ENCODE data around the gene CYB5A. TPM values are rescaled to one million over a fixed set of nuclear protein-coding genes. Genes with fewer than 3 reads are reported as not detected.

CYB5A gene
- total RNA-seq, 2 experiments from 2014 or later: 48.5 to 51.5 TPM

DNA sequence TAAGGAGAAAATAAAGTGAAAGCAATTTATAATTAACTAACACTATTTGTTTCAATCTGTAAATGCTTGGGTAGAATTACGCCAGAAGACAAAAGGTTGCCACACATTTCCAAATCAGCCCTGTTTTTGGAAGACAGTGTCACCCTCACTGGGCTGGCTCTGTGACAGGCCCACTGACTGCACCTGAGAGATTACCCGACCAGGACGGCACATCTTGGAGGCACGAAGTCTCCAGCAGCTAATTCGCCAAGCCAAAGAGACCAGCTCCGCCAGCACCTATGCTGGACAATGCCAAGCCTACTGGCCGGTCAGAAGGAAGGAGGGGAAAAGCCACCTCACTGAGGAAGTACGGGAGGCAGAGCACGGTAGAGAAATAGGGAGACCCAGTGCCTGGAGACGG, 61.9 kb downstream of the CYB5A start:
- H3K4me1 Mint-ChIP-seq: no peaks in the 10 kb centered on the region
- H3K36me3 Mint-ChIP-seq: no peaks in the 10 kb centered on the region
- H3K9me3 Mint-ChIP-seq: no peaks in the 10 kb centered on the region
- DNase-seq: no peak
- H3K4me3 Mint-ChIP-seq: no peak overlapping the region
- H3K27me3 Mint-ChIP-seq: peaks cover 4% of the 10 kb centered on the region
- H3K27ac Mint-ChIP-seq: no peak overlapping the region

DNA sequence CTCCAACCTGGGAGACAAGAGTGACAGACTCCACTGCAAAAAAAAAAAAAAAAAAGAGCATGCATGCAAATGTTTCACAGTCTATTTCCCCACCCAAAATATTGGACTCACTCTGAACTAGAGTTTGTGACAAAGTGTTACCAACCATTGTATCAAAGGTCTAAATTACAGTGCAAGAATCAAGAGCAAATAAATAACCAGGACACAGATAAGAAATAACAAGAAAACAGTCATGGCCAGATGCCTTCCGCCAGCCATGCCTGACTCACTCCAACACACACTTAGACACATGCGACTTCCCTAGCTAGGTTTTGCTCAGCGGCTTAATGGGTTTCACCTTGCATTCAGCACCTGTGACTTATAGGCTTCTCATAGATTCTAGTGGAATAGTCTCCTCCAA, 62.8 kb downstream of the CYB5A start:
- DNase-seq: no peak
- peaks cover 4% of the 10 kb centered on the region for H3K27me3 Mint-ChIP-seq

DNA sequence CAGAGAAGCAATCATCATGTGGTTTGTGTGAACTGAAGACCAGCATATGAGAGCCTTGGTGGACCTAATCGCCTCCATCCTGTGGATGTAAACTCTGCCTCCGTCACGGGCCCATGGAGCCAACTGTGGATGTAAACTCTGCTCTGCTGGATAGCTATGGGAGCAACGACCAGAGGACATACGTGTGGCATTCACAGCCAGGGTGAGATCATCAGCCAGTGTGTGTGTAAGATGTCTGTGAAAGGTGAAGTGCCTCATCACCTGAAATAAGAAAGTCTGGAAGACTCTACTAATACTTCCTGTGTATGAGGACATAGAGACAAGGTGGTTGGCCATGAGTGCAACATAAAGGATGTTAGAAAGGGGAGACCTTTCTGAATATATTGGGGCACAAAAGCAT, 63.5 kb downstream of the CYB5A start:
- H3K9me3 Mint-ChIP-seq: no peaks in the 10 kb centered on the region
- no peak overlapping the region for H3K27ac Mint-ChIP-seq
- H3K4me1 Mint-ChIP-seq: no peaks in the 10 kb centered on the region
- no peak overlapping the region for H3K4me3 Mint-ChIP-seq
- no peaks in the 10 kb centered on the region for H3K36me3 Mint-ChIP-seq
- H3K27me3 Mint-ChIP-seq: peaks cover 4% of the 10 kb centered on the region
- no peak for DNase-seq

More for the DNA sequence above, 62.8 kb downstream of the CYB5A start:
- Mint-ChIP-seq H3K4me1 (no peaks in the 10 kb centered on the region), H3K4me3 (no peak overlapping the region), H3K36me3 (no peaks in the 10 kb centered on the region), H3K27ac (no peak overlapping the region), H3K9me3 (no peaks in the 10 kb centered on the region)

- H3K4me3 Mint-ChIP-seq: no peak overlapping the region
- no peaks in the 10 kb centered on the region for H3K4me1 Mint-ChIP-seq
- DNase-seq: no peak
- no peaks in the 10 kb centered on the region for H3K9me3 Mint-ChIP-seq
- peaks cover 3% of the 10 kb centered on the region for H3K27me3 Mint-ChIP-seq
- no peak overlapping the region for H3K27ac Mint-ChIP-seq
- no peaks in the 10 kb centered on the region for H3K36me3 Mint-ChIP-seq
Measured at GRCh38 chr18:74226666-74227065, 65.1 kb downstream of the CYB5A start.

GRCh38 chr18:74226156-74226555, 65.6 kb downstream of the CYB5A start:
- Mint-ChIP-seq H3K4me3 (no peak overlapping the region), H3K36me3 (no peaks in the 10 kb centered on the region), H3K27me3 (no peaks in the 10 kb centered on the region), H3K4me1 (no peaks in the 10 kb centered on the region), H3K9me3 (no peaks in the 10 kb centered on the region), H3K27ac (no peak overlapping the region)
- no peak for DNase-seq

GRCh38 chr18:74225193-74225840, 66.4 kb downstream of the CYB5A start:
- Mint-ChIP-seq H3K9me3 (no peaks in the 10 kb centered on the region), H3K27ac (no peak overlapping the region), H3K27me3 (no peaks in the 10 kb centered on the region), H3K4me1 (no peaks in the 10 kb centered on the region), H3K36me3 (no peaks in the 10 kb centered on the region), H3K4me3 (no peak overlapping the region)
- DNase-seq: no peak

DNA sequence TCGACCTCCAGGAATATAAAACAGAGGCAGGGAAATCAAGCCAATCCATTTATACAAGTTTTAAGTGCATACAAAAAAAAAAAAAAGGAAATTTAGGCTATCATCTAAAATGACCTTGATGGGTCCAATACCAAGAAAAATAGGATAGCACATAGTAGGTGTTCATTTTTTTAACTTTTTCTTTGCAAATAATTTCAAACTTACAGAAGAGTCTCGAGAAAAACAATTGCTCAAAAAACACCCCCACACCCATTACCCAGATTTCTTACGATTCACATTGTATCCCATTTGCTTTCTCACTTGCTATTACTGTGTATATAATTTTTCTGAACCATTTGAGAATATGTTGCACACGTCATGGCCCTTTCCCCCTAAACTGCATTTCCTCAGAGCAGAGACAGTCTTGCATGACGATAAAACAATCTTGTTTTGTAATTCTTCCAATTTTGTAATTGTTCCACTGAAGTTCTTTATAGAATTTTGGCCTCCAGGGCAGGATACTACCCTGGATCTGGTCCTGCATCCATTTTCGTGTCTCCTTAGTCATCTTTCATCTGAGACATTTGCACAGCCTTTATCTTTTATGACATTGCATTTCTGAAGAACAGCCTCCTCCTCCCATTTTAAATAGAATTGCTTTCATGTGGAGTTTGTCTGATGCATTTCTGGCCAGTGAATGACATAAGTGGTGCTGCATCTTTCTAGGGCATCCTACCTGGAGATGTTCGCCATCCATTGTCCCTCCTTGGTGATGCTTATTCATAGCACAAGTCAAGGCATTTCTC, 68.9 kb downstream of the CYB5A start:
- Mint-ChIP-seq H3K36me3 (no peaks in the 10 kb centered on the region), H3K4me3 (no peak overlapping the region), H3K4me1 (no peaks in the 10 kb centered on the region), H3K27ac (no peak overlapping the region), H3K9me3 (no peaks in the 10 kb centered on the region), H3K27me3 (no peaks in the 10 kb centered on the region)
- no peak for DNase-seq

DNA sequence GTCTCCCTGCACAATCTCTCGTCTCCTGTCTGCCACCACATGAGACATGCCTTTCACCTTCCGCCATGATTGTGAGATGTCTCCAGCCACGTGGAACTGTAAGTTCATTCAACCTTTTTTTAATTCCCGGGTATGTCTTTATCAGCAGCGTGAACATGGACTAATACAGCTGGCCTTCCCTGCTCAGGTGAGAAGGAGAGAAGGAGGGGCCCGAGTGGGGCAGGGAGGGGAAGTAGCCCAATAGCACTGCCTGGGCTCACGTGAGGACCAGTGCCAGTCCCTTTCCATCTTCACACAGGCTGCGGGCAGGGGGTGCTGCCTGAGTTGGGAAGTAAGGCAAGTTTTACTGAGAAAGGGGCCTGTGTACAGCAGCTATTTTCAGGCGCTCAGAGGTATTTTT, 70.7 kb downstream of the CYB5A start:
- no peak for DNase-seq
- H3K4me1 Mint-ChIP-seq: no peaks in the 10 kb centered on the region
- H3K36me3 Mint-ChIP-seq: no peaks in the 10 kb centered on the region

GRCh38 chr18:74219056-74219455, 72.7 kb downstream of the CYB5A start:
- no peaks in the 10 kb centered on the region for H3K27me3 Mint-ChIP-seq
- no peaks in the 10 kb centered on the region for H3K36me3 Mint-ChIP-seq
- H3K27ac Mint-ChIP-seq: no peak overlapping the region
- DNase-seq: no peak
- no peak overlapping the region for H3K4me3 Mint-ChIP-seq
- H3K4me1 Mint-ChIP-seq: no peaks in the 10 kb centered on the region
- H3K9me3 Mint-ChIP-seq: no peaks in the 10 kb centered on the region

More for the DNA sequence above, 70.7 kb downstream of the CYB5A start:
- no peaks in the 10 kb centered on the region for H3K27me3 Mint-ChIP-seq
- no peaks in the 10 kb centered on the region for H3K9me3 Mint-ChIP-seq
- no peak overlapping the region for H3K27ac Mint-ChIP-seq
- H3K4me3 Mint-ChIP-seq: no peak overlapping the region

DNA sequence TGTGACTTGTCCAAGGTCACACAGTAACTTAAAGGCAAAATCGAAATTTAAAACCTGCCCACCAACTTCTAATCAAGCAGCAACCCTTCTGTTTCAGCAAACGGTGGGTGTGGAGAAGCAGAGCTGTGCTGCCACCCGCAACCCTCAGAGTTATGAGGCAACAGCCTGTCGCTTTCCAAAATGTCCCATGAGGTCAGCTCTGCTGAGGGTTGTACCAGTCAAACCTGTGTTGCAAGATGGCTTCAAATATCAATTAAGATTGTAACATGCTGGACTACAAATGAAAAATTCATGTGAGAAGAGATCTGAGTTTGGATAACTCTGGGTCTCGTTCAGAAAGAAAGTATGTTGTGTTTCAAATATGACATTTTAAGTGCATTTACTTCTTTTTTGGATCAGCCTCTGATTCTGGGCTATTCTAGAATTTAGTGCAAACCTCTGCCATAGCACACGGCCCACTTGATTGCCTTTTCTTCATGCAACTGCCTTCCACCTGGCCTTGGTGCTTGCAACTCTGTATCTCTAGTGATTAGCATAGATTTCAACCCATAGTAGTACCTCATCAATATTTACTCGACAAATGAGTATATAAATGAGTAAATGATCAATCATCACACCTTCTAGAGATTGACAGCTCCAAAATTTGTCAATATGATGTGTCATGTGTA, 74.2 kb downstream of the CYB5A start:
- no peaks in the 10 kb centered on the region for H3K27me3 Mint-ChIP-seq
- H3K27ac Mint-ChIP-seq: no peak overlapping the region
- no peak for DNase-seq
- H3K36me3 Mint-ChIP-seq: no peaks in the 10 kb centered on the region
- no peak overlapping the region for H3K4me3 Mint-ChIP-seq
- H3K4me1 Mint-ChIP-seq: no peaks in the 10 kb centered on the region
- H3K9me3 Mint-ChIP-seq: no peaks in the 10 kb centered on the region

DNA sequence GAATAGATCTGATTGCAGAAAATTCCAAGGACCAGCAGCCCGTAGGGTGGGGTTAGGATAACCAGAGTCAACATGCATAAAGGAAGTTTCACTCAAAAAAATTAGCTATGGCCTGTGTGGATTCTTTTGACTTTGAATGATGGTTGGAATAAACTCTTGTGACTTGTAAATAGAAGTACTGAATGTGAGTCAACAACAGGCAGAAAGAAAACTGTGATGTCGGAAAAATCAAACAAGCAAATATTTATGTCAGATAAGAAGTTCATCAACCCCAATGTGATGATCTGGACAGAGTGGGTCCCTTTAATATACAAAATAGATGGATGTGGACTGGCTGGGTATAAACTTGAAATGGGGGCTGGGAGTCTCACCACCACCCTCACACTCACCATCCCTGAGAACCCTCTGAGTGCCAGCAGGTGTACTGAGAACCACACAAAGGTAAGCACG, 75.1 kb downstream of the CYB5A start:
- Mint-ChIP-seq H3K27me3 (no peaks in the 10 kb centered on the region), H3K4me3 (no peak overlapping the region), H3K4me1 (no peaks in the 10 kb centered on the region), H3K36me3 (no peaks in the 10 kb centered on the region), H3K27ac (no peak overlapping the region), H3K9me3 (no peaks in the 10 kb centered on the region)
- DNase-seq: no peak

- H3K36me3 Mint-ChIP-seq: no peaks in the 10 kb centered on the region
- DNase-seq: no peak
- H3K27me3 Mint-ChIP-seq: no peaks in the 10 kb centered on the region
- no peak overlapping the region for H3K27ac Mint-ChIP-seq
- H3K4me1 Mint-ChIP-seq: no peaks in the 10 kb centered on the region
- no peak overlapping the region for H3K4me3 Mint-ChIP-seq
- H3K9me3 Mint-ChIP-seq: no peaks in the 10 kb centered on the region
Measured at GRCh38 chr18:74215863-74216262, 75.9 kb downstream of the CYB5A start.

DNA sequence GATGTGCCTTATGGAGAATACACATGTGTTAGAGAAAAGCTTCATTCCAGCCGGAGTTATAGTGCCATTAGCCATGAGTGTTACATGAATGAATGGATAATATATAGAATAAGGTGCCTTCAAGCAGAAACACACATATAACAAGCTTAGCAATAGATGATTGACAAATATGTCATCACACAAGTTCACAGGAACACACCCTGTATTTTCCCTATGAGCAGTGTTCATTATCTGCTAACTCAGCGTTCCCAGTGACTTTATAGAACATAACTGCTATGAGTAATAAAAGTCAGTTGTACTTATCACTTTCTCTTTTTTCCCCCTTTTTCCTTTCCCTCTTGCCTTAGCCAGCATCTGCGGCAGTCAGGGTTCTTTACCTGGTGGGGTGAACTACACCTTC, 78.3 kb downstream of the CYB5A start:
- no peak for DNase-seq
- H3K27me3 Mint-ChIP-seq: no peaks in the 10 kb centered on the region
- H3K4me1 Mint-ChIP-seq: no peaks in the 10 kb centered on the region
- H3K4me3 Mint-ChIP-seq: no peak overlapping the region
- no peaks in the 10 kb centered on the region for H3K36me3 Mint-ChIP-seq
- no peaks in the 10 kb centered on the region for H3K9me3 Mint-ChIP-seq
- no peak overlapping the region for H3K27ac Mint-ChIP-seq

DNA sequence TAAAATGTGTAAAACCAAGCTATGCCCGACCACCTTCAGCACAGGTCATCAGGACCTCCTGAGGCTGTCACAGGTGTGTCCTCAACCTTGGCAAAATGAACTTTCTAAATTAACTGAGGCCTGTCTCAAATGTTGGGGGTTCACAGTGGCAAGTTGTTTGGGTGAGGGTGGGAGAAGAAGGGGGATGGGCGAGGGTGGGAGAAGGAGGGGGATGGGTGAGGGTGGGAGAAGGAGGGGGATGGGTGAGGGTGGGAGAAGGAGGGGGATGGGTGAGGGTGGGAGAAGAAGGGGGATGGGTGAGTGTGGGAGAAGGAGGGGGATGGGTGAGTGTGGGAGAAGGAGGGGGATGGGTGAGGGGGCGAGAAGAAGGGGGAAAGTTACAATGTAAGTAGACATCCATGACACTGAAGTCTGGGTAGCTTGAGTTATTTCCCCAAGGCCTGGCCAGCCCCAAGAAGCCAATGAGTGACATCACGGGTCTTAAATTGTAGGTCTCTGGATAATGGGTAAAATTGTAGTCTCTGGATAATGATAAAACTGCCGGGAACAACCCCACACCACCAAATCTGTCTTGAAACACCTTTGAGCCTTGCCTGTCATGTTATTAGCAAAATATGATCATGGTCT, 87.1 kb downstream of the CYB5A start:
- Mint-ChIP-seq H3K36me3 (no peaks in the 10 kb centered on the region), H3K9me3 (no peaks in the 10 kb centered on the region), H3K27ac (no peak overlapping the region), H3K27me3 (no peaks in the 10 kb centered on the region), H3K4me3 (no peak overlapping the region), H3K4me1 (peaks cover 3% of the 10 kb centered on the region)
- DNase-seq: no peak

- Mint-ChIP-seq H3K27ac (no peak overlapping the region), H3K36me3 (no peaks in the 10 kb centered on the region), H3K9me3 (no peaks in the 10 kb centered on the region), H3K4me3 (no peak overlapping the region), H3K4me1 (peaks cover 3% of the 10 kb centered on the region), H3K27me3 (no peaks in the 10 kb centered on the region)
- DNase-seq: no peak
Measured at GRCh38 chr18:74203811-74204210, 88.0 kb downstream of the CYB5A start.

All from activated naive CD8-positive, alpha-beta T cell treated with anti-CD3 and anti-CD28 coated beads for 36 hours (primary cell).